ENCODE data around the gene INPP5D.

INPP5D gene

DNA sequence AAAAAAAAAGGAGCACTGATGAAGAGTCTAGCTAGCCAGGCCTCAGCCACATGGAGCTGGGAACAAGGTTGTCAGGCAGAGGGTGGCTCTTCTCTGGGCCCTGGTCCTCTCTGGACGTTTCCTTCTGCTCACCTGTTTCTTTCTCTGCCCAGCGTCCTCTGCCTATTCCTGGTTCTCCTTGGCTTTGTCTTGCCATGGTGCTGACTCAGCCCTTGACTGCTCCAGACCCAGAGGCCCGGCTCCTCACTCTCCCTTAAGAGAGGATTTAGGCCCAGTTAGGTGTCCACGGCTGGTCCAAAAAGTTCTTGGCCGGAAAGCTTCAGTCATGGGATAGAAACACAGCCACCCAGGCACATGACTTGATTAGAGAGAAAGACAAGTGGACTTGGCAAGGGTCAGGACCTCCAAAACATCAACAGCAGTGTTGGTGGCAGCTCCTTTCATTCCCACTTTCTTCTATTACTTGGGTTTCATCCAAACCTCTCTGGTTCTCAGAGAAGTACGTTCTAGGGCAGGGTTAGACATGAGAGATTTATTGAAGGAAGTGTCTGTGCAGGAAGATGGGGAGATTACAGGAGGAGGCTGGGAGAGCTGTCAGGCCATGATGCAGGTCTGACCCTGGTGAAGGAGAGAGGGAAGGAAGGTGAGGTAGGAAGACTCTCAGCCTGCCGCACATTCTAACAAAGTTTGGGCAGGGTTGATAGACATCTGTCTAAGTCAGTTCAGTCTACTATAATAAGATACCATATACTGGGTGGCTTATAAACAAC is 176.9 kb downstream of the INPP5D start:
- no peak for DNase-seq (ENCODE audit: low read depth)

DNA sequence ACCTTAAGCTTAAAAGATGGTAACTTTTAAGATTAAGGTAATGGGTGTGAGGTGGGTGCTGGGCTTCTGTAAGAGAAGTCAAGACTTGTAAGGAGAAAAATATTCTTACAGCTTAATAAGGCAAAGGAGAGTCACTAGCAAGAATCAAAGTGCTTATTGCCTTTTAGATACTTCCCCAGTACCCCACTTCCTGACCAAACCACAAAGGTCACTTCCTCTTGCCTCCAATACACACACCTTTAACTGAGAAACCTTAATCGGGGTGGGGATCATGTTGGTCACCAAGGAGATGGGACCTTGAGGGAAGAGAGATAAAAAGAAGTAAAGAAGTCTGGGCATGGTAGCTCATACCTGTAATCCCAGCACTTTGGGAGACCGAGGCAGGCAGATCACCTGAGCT is 180.8 kb downstream of the INPP5D start:
- DNase-seq (ENCODE audit: low read depth): no peak

DNA sequence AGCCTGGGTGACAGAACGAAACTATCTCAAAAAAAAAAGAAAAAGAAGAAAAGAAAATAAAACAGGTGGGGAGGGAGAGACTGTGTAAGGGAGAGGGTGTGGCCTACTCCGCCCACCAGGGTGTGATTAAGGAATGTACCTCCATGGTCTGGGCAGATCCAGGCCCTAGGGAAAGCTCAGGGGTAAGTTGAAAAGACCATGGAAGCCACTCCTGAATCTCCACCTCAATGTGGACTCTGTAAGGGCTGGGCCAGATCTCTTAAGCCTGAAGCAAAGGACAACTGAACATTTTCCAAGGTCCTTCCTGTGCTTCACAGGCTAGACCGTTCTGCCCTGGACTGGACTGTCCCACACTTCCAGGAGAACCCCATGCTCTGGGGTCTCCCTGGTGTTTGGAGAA is 181.7 kb downstream of the INPP5D start:
- DNase-seq (ENCODE audit: low read depth): no peak

DNA sequence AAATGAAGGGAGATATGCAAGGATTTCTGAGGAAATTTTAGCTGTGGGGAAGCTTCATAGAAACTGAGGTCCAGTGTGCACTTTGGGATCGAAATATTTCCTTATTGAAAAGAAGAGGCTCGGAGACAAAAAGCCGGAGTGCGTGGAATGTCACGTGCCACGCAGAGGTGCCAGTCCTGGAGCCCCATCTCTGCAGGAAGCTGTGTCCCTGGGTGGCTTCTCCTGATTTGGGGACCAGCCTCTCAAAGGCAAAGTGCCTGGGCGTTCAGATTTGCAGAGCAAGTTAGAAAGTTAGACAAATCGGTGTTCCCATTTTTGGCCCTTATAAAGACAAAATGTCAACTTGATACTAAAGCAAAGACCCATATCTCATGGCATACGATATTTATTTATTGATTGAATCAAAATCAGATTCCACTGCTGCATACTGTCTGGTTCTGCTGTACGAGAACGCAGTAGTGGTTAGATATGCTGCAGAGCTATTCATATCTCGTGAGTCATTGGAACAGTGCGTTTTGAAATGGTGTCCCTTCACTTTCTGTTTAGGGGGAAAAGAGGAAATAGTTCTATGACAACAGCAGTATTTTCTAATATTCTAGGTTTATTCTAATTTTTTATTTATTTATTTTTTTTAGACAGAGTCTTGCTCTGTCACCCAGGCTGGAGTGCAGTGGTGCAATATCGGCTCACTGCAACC is 182.2 kb downstream of the INPP5D start:
- no peak for DNase-seq (ENCODE audit: low read depth)

DNA sequence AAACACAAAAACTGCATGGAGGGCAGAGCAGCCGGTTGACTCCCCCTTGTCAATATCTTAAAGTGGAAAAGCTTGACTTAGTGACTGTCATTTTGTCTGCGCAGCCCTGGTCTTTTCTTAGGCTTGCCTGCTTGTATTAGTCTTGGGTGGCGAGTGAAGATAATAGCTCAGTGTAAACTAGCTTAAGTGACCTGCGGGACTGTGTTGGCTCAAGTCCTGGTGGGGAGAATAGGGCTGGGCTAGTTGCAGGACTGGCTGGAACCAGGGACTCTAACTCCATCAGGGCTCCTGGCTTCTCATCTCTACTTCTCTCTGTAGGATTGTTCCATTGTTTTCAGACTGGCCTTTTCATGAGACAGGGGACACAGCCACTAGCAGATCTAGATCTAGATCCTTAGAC is 183.2 kb downstream of the INPP5D start:
- no peak for DNase-seq (ENCODE audit: low read depth)

DNA sequence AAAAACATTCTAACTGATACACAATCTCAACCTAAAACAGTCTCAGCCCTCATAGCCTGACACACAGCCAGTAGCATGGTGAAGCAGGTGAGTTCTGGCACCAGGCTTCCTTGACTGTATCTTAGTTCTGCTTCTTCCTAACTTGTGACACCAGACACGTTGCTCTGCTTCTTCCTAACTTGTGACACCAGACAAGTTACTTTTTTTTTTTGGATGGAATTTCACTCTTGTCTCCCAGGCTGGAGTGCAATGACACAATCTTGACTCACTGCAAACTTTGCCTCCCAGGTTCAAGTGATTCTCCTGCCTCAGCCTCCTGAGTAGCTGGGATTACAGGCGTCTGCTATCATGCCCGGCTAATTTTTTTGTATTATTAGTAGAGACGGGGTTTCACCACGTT is 184.7 kb downstream of the INPP5D start:
- no peak for DNase-seq (ENCODE audit: low read depth)

DNA sequence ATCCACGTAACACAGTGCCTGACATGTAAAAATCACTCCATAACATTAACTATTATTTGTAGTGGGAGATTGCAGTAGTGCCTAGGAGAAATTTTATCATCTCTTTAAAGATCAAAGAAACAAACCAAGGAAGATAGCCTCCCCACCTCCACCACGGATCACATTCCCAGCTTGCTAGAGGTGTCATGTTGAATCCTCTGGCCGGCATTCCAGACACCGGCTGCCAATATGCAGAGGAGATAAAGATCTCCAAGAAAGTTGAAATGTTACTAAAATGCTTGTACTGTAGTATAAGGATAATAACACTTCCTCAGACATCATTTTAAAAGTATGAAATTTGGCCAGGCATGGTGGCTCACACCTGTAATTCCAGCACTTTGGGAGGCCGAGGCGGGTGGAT is 185.3 kb downstream of the INPP5D start:
- DNase-seq (ENCODE audit: low read depth): no peak

DNA sequence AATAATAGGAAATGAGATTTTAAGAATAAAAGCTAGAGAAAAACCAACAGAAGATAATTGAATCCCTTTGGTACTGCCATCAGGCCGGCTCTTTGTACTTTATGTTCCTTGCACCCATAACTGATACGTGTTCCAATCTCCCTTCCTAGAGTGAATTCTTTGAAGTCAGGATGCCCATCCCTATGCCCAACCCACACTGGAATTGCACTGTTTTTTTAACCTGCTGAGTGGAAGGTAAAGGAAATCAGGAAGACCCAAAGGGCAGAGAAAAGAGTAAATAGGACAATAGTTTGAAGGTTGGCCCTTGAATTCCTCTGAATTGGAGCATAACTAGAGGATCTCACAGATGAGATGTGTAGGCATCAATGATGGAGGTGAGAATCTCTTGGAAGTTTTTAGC is 187.0 kb downstream of the INPP5D start:
- no peak for DNase-seq (ENCODE audit: low read depth)

DNA sequence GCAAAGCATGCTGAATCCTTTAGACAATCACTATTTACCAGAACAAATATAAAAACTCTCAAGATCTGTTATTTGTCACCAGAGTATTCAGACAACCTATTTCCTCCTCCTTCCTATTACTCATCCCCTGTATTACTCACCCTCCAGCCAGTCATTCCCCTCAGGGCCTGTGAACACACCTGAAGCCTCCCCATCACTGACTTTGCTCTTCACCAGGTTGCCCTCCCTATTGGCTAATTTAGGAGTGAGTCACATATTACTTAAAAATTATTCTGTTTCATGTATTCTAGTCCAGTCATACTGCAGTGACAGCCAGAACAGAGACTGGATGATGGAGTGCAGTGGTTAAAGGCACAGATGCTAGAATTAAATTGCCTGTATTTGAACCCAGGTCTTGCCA is 187.6 kb downstream of the INPP5D start:
- no peak for DNase-seq (ENCODE audit: low read depth)

DNA sequence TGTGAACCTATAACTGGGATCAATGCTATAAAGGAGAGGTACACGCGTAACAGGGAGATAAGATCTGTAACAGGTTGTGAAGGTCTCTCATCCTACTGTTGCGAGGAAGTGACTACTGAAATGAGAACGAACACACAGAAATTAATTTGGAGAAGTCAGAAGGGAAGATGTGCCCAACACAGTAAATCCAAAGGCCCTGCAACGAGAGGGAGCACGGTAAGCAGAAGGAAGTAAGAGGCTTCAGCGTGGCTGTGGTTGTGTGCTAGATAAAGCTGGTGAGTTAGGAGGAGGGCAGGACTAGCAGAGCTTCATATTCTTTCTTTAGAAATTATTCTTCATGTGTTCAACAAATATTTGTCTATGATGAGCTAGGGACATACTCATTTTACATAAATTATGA is 188.9 kb downstream of the INPP5D start:
- DNase-seq (ENCODE audit: low read depth): no peak

DNA sequence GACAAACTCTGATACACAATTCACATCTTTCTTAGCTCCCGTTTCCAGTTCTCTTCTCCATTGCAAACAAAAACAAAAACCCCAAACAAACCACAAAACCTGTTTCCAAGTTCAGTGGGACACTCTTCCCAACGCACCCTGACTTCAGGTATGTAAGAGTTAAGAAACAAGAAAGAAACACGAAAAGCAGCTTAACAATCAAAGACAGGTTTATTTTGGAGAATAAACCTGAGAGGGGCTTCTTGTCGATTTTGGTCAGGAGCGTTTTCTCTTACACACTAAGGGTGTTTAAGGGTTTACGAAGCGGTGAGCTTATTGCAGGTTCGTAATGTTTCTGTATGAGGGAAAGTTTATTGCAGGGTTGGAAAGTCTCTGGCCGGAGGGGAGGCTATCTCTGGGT is 190.4 kb downstream of the INPP5D start:
- DNase-seq (ENCODE audit: low read depth): no peak

DNA sequence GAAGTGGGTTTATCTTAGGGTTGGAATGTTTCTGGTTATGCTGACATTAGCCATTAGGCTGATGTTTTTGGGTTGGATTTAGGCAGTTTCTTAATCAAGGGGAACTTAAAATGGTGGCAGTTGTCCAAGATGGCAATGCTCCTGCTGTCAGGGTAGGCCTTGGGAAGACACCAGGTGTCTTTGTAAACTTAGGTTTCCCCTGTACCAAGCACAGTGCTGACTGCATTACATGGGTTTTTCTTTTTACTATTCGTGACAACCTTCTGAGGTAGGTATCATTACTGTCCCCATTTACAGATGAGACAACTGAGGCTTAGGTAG is 190.8 kb downstream of the INPP5D start:
- no peak for DNase-seq (ENCODE audit: low read depth)

DNA sequence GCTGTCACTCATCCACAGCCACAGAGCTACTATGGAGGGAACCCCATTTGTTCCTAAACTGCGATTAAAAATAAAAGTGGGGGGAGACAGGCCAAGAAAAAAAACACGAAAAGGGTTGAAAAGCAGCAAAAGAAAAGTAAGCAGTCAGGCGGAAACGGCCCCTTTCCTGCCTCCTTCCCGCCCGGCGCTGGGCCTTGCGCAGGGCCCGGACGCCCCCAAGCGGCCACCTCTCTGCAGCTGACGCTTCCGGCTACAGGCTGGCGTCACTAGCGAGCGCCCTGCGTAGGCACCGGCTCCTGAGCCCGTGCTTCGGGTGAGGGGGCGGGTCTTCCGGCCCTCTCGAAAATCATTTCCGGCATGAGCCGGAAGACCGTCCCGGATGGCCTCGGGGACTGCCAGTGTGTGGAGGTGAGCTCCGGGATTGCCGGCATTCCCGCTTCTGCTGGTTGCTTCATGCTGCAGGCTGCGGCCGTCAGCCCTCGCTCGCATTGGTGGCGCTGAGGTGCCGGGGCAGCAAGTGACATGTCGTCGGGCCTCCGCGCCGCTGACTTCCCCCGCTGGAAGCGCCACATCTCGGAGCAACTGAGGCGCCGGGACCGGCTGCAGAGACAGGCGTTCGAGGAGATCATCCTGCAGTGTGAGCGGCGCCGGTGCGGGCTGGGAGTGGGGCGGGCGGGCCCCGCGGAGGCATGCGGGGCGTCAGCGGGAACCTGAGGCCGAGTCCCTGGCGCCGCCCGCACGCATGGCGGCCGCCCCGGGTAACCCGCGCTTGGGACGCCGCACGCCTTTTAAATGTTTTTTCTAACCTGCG is 191.4 kb downstream of the INPP5D start, which contains the start of gene ATG16L1:
Gene ATG16L1, plus strand, starts transcription at position 368 of the 811 bp plus-strand sequence. Its CDS starts 155 bp downstream, at position 523.
- DNase-seq (ENCODE audit: low read depth): peak; percentile 91

DNA sequence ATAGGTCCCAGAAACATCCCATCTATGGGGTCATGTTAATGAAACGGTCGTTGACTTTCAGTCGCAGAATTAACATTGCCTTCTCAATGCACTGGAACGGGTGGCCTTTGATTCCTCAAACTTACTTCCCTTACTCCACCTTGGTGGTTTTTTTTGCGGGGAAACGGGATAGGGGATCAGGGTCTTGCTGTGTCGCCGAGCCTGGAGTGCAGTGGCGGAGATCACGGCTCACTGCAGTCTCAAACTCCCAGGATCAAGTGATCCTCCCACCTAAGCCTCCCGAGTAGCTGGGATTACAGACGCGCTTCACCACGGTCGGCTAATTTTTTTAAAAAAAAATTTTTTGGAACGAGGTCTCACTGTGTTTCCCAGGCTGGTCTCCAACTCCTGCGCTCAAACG is 192.1 kb downstream of the INPP5D start:
- no peak for DNase-seq (ENCODE audit: low read depth)

DNA sequence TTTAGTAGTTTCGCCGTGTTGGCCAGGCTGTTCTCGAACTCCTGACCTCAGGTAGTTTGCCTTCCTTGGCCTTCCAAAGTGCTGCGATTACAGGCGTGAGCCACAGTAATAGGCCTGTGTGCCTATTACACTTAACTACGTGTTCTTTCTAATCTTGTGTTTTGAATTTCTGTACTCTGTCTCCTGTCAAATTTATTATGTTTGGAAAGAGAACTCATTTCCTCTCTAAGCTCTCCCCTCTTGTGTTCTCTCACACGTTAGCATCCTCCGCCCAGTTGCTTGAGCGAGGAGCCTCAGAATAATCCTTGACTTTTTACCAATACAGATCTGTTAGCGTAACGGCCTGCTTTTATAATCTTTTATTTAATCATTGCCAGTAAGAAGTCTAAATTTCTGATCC is 195.0 kb downstream of the INPP5D start:
- no peak for DNase-seq (ENCODE audit: low read depth)

DNA sequence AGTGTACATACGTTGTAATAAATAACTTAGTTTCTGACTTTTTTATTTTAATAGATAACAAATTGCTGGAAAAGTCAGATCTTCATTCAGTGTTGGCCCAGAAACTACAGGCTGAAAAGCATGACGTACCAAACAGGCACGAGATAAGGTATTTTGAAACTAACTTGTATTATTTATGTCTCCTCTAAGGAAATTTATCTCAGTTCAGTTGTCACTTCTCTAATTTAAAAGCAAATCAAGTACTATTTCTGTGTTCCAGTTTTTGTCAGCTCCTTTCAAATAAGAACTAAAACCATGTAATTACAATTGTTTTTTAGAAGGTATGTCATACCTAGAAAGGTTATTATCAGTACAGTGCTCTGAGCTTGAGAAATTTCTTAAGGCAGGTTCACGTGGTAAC is 195.9 kb downstream of the INPP5D start:
- no peak for DNase-seq (ENCODE audit: low read depth)
